GM12878 (cell line): Measurements from ENCODE around the gene FGF13. TPM values are rescaled to one million over a fixed set of nuclear protein-coding genes. Genes with fewer than 3 reads are reported as not detected.

Experiments used
- ATAC-seq: fragments of 200-7000 bp; cut with Tn5 transposase; 3 replicates; pipeline ENCODE4 v1.9.1; 2020; ENCODE audit warnings: mild to moderate bottlenecking, moderate library complexity
- BruUV-seq: library from RNA; stranded (reverse); fragments of 400-500 nt; replicated peaks from 2 replicates; lab custom pipeline; 2021; lab: Mats Ljungman, UMichigan
- CTCF ChIA-PET: fragments of 300-600 bp; sonication (Branson Sonifier 250); formaldehyde crosslinking; extraction: SDS; loops from one replicate; lab custom pipeline; 2021; ENCODE audit warnings: inconsistent platforms; lab: Yijun Ruan, JAX
- POLR2A ChIA-PET: fragments of 350-600 bp; formaldehyde crosslinking; extraction: SDS; loops from one replicate; lab custom pipeline; 2021; ENCODE audit warnings: inconsistent platforms; lab: Charles Lee
- RAD21 ChIA-PET: fragments of 300-600 bp; sonication (Branson Sonifier 250); formaldehyde crosslinking; loops from one replicate; lab custom pipeline; 2023; ENCODE audit warnings: antibody characterized with exemption; ENCODE audit not compliant: unreplicated experiment; lab: Charles Lee
- SMC1A ChIA-PET: fragments of 300-600 bp; sonication (Branson Sonifier 250); formaldehyde crosslinking; loops from one replicate; lab custom pipeline; 2023; ENCODE audit not compliant: unreplicated experiment, uncharacterized antibody; lab: Charles Lee
- DNase-seq: peaks from one replicate; pipeline ENCODE4 v3.0.0-alpha.2; 2011; ENCODE audit warnings: low read depth, low spot score
- FAIRE-seq: peaks from 3 replicates; lab custom pipeline; 2011; peaks lifted over from hg19 to GRCh38; lab: Jason Lieb, UNC
- H2AFZ ChIP-seq: 2 replicates; pipeline ENCODE4 v1.6.0; 2011; ENCODE audit warnings: low read depth, low read length, control low read depth; ENCODE audit not compliant: control insufficient read depth
- H3K27ac ChIP-seq: 2 replicates; pipeline ENCODE4 v1.5.1; 2011; ENCODE audit warnings: control low read depth; ENCODE audit not compliant: control insufficient read depth, insufficient read depth
- H3K27me3 ChIP-seq, 2 experiments: replicated peaks in 1 of 2; 2 replicates each; pipeline versions ENCODE4 v1.6.0 to v1.6.1; 2011; ENCODE audit warnings: low read length in 1 of 2; ENCODE audit not compliant: control insufficient read depth in 2 of 2, insufficient read depth in 2 of 2
- H3K36me3 ChIP-seq, 2 experiments: 2 replicates each; pipeline ENCODE4 v1.5.1; 2011; ENCODE audit warnings: low read length in 1 of 2; ENCODE audit not compliant: control insufficient read depth in 2 of 2, insufficient read depth in 2 of 2
- H3K4me1 ChIP-seq: 2 replicates; pipeline ENCODE4 v1.6.1; 2011; ENCODE audit warnings: mild to moderate bottlenecking, low read length, moderate library complexity, mixed read lengths; ENCODE audit not compliant: control insufficient read depth, insufficient read depth
- H3K4me2 ChIP-seq: 2 replicates; pipeline ENCODE4 v1.6.0; 2011; ENCODE audit warnings: control low read depth; ENCODE audit not compliant: control insufficient read depth, insufficient read depth
- H3K4me3 ChIP-seq: fragments of 200-600 bp; sonication (generic); 2 replicates; pipeline ENCODE4 v1.5.1; 2016
- H3K79me2 ChIP-seq: 2 replicates; pipeline ENCODE4 v1.6.0; 2011; ENCODE audit warnings: low read length; ENCODE audit not compliant: control insufficient read depth, insufficient read depth
- H3K9ac ChIP-seq: 2 replicates; pipeline ENCODE4 v1.8.0; 2011; ENCODE audit warnings: low read length, control low read depth, mixed read lengths; ENCODE audit not compliant: control insufficient read depth, insufficient read depth
- H3K9me3 ChIP-seq: replicated peaks from 3 replicates; pipeline ENCODE4 v1.5.1; 2011; ENCODE audit warnings: mild to moderate bottlenecking, low read length; ENCODE audit not compliant: control insufficient read depth, insufficient read depth
- H4K20me1 ChIP-seq: 2 replicates; pipeline ENCODE4 v1.6.0; 2011; ENCODE audit not compliant: control insufficient read depth, insufficient read depth
- BCLAF1 ChIP-seq: fragments of 450-650 bp; IDR thresholded peaks from 2 replicates; pipeline ENCODE4 v1.6.1; 2017; ENCODE audit warnings: antibody characterized with exemption, mild to moderate bottlenecking, moderate library complexity
- CEBPB ChIP-seq, 2 experiments: fragments of 150-350 bp in 1 of 2; IDR thresholded peaks; 2 replicates each; pipeline ENCODE4 v1.6.1; 2012 to 2014; ENCODE audit warnings: low read depth in 2 of 2, low read length in 2 of 2, borderline replicate concordance in 1 of 2, inconsistent platforms in 1 of 2
- FOXK2 ChIP-seq: fragments of 450-650 bp; IDR thresholded peaks from 2 replicates; pipeline ENCODE4 v1.6.1; 2017; ENCODE audit warnings: mild to moderate bottlenecking, moderate library complexity
- GATAD2B ChIP-seq: fragments of 450-650 bp; conservative IDR thresholded peaks from 2 replicates; pipeline ENCODE4 v1.6.1; 2017; ENCODE audit warnings: low read depth, mild to moderate bottlenecking, moderate library complexity
- IRF4 ChIP-seq: IDR thresholded peaks from 2 replicates; pipeline ENCODE4 v1.6.1; 2011; ENCODE audit warnings: low read depth, low read length
- NFXL1 ChIP-seq: fragments of 450-650 bp; IDR thresholded peaks from 2 replicates; pipeline ENCODE4 v1.6.1; 2017; ENCODE audit warnings: antibody characterized with exemption, mild to moderate bottlenecking, borderline replicate concordance
- NFYB ChIP-seq: IDR thresholded peaks from 2 replicates; pipeline ENCODE4 v1.6.1; 2011; ENCODE audit warnings: low read depth, mild to moderate bottlenecking, low read length, improper control_type of control experiment, moderate library complexity; ENCODE audit not compliant: insufficient read depth
- POU2F2 ChIP-seq: IDR thresholded peaks from 3 replicates; pipeline ENCODE4 v1.6.1; 2011; ENCODE audit warnings: low read depth, mild to moderate bottlenecking, low read length, borderline replicate concordance
- RELA ChIP-seq: fragments of 450-650 bp; IDR thresholded peaks from 2 replicates; pipeline ENCODE4 v1.8.0; 2014; ENCODE audit warnings: borderline replicate concordance; ENCODE audit not compliant: partially characterized antibody
- SPI1 ChIP-seq: IDR thresholded peaks from 2 replicates; pipeline ENCODE4 v1.6.1; 2011; ENCODE audit warnings: low read depth, mild to moderate bottlenecking, low read length, moderate library complexity, borderline replicate concordance; ENCODE audit not compliant: insufficient read depth
- ZNF384 ChIP-seq: IDR thresholded peaks from 2 replicates; pipeline ENCODE4 v1.6.1; 2012; ENCODE audit warnings: low read depth, mild to moderate bottlenecking, low read length, improper control_type of control experiment, borderline replicate concordance
- WGBS: methylation state at CpG from one replicate; pipeline ENCODE4 v1.1.6; 2016; ENCODE audit warnings: low lambda C conversion rate; ENCODE audit not compliant: insufficient replicate concordance, insufficient coverage; ENCODE audit errors: missing lambda C conversion rate; 5-methylcytosine and 5-hydroxymethylcytosine counted together
- in situ Hi-C: fragments of 300-500 bp; cut with MboI; formaldehyde crosslinking; loops from 9 replicates; pipeline ENCODE4 v1.14.3; 2018; ENCODE audit warnings: mixed read lengths
- intact Hi-C: fragments of 100-400 bp; cut with micrococcal nuclease; formaldehyde crosslinking; loops from one replicate; pipeline ENCODE4 v1.14.2; 2022; ENCODE audit not compliant: unreplicated experiment
- polyA plus RNA-seq, 11 experiments: library from polyadenylated mRNA; depleted of rRNA in 4 of 11; unstranded in 6 of 11; stranded (reverse) in 5 of 11; fragments of >200 nt; fragmentation: Nextera tagmentation in 4 of 11; fragmentation: Illumina TruSeq in 1 of 11; extraction: Ambion mirVana in 4 of 11; extraction: Trizol in 1 of 11; gene quantifications; 1 replicate in 1 of 11; 2 replicates in 10 of 11; pipeline versions ENCODE4 v1.2.1 to v1.2.3, GENCODE V29; 2011 to 2016; ENCODE audit warnings: inconsistent platforms in 2 of 11, missing spikeins in 2 of 11, low read depth in 1 of 11
- total RNA-seq, 4 experiments: library from RNA; depleted of rRNA in 3 of 4; stranded (reverse); fragments of >200 nt in 3 of 4; fragmentation: Illumina TruSeq in 1 of 4; extraction: Trizol in 1 of 4; gene quantifications; 2 replicates each; pipeline versions ENCODE4 v1.2.1 to v1.2.3, GENCODE V29; 2013 to 2021

FGF13 gene
- total and polyA plus RNA-seq, 10 of the 15 experiments (the other 5 are each of a cell fraction or from before 2014, with no cell fraction given), result 0.08 to 0.68 (median 0.28) TPM; not detected in 1

- no TSS peak for BruUV-seq
- intact Hi-C loops (no loop called here), in situ Hi-C loops (no loop called here)
- no peak overlapping the region for H3K4me3 ChIP-seq
- FAIRE-seq (no peak), ATAC-seq (no peak), DNase-seq (no peak)
- no peak overlapping the region for H2AFZ ChIP-seq
- no peaks in the 10 kb centered on the region for H3K4me1 ChIP-seq
- no peak for TF ChIP-seq IRF4
- TF ChIP-seq POU2F2, result no peak
- TF ChIP-seq FOXK2, result no peak
- no peak for TF ChIP-seq CEBPB (IDR thresholded peaks at IDR 0.05; ENCODE audit: borderline replicate concordance in 1 of 2, low read depth in 2 of 2, low read length in 2 of 2)
- SMC1A ChIA-PET, result no interaction called here
- 0% methylated on average over 2 of the region's 2 CpGs for WGBS
- CTCF ChIA-PET, result no interaction called here
- no peaks in the 10 kb centered on the region for H3K79me2 ChIP-seq
- H3K4me2 ChIP-seq, result no peak overlapping the region
- H4K20me1 ChIP-seq, result no peaks in the 10 kb centered on the region
- POLR2A ChIA-PET, result no interaction called here
- H3K9me3 ChIP-seq, result no peaks in the 10 kb centered on the region
- no peaks in the 10 kb centered on the region for H3K36me3 ChIP-seq
- H3K27ac ChIP-seq, result no peak overlapping the region
- RAD21 ChIA-PET, result no interaction called here
- H3K27me3 ChIP-seq, result no peaks in the 10 kb centered on the region
- H3K9ac ChIP-seq, result no peak overlapping the region
These were observed 41.8 kb downstream of the FGF13 start for GRCh38 chrX:138669693-138670092.

- CTCF ChIA-PET, result no interaction called here
- Histone ChIP-seq H3K9me3 (no peaks in the 10 kb centered on the region), H2AFZ (no peak overlapping the region), H3K27me3 (no peaks in the 10 kb centered on the region), H3K4me2 (no peak overlapping the region), H3K27ac (no peak overlapping the region), H3K36me3 (no peaks in the 10 kb centered on the region), H3K9ac (no peak overlapping the region), H3K79me2 (no peaks in the 10 kb centered on the region), H4K20me1 (no peaks in the 10 kb centered on the region), H3K4me1 (no peaks in the 10 kb centered on the region), H3K4me3 (no peak overlapping the region)
- SMC1A ChIA-PET, result no interaction called here
- ATAC-seq, result no peak
- POLR2A ChIA-PET, result no interaction called here
- intact Hi-C loops, result no loop called here
- BruUV-seq, result no TSS peak
- in situ Hi-C loops, result no loop called here
- no peak for DNase-seq
- no peak for FAIRE-seq
- RAD21 ChIA-PET, result no interaction called here
- WGBS, result 0% methylated on average over 1 of the region's 1 CpG
- TF ChIP-seq RELA (no peak), ZNF384 (no peak), SPI1 (no peak), NFXL1 (no peak), NFYB (no peak), BCLAF1 (no peak), GATAD2B (no peak)
These were observed 47.1 kb downstream of the FGF13 start for GRCh38 chrX:138664466-138664865.
